Loucy (cell line): ENCODE measurements around the gene CAMK1D.

Experiments
- H2AFZ ChIP-seq: fragments of 200-600 bp; sonication (generic); 2 replicates; pipeline ENCODE4 v1.6.0; 2016; ENCODE audit warnings: antibody characterized with exemption, mild to moderate bottlenecking, low read length, moderate library complexity
- H3F3A ChIP-seq: fragments of 200-600 bp; 2 replicates; pipeline ENCODE4 v1.6.0; 2016; ENCODE audit warnings: antibody characterized with exemption, low read depth, mild to moderate bottlenecking
- H3K27me3 ChIP-seq: fragments of 200-600 bp; sonication (generic); 2 replicates; pipeline ENCODE4 v1.6.1; 2014; ENCODE audit warnings: low read length, mild to moderate bottlenecking; ENCODE audit not compliant: insufficient read depth, poor library complexity, severe bottlenecking
- H3K36me3 ChIP-seq: fragments of 200-600 bp; sonication (generic); 2 replicates; pipeline ENCODE4 v1.6.1; 2016; ENCODE audit warnings: low read length; ENCODE audit not compliant: insufficient read depth
- H3K4me1 ChIP-seq: fragments of 200-600 bp; sonication (generic); 2 replicates; pipeline ENCODE4 v1.5.1; 2014; ENCODE audit warnings: low read length, mild to moderate bottlenecking; ENCODE audit not compliant: insufficient read depth, poor library complexity, severe bottlenecking
- H3K4me2 ChIP-seq: fragments of 200-600 bp; sonication (generic); 2 replicates; pipeline ENCODE4 v1.6.0; 2014; ENCODE audit warnings: antibody characterized with exemption, low read length, low read depth, mild to moderate bottlenecking; ENCODE audit not compliant: poor library complexity, severe bottlenecking
- H3K4me3 ChIP-seq: fragments of 200-600 bp; sonication (generic); 2 replicates; pipeline ENCODE4 v1.5.1; 2014; ENCODE audit warnings: low read length, mild to moderate bottlenecking, mixed read lengths; ENCODE audit not compliant: poor library complexity, severe bottlenecking
- H3K79me2 ChIP-seq: fragments of 200-600 bp; sonication (generic); 2 replicates; pipeline ENCODE4 v1.6.1; 2014; ENCODE audit warnings: low read length; ENCODE audit not compliant: insufficient read depth
- H3K9ac ChIP-seq: fragments of 200-600 bp; sonication (generic); 2 replicates; pipeline ENCODE4 v1.6.0; 2014; ENCODE audit warnings: mild to moderate bottlenecking, low read depth, low read length, moderate library complexity; ENCODE audit not compliant: poor library complexity, severe bottlenecking
- H3K9me2 ChIP-seq: fragments of 200-600 bp; sonication (generic); replicated peaks from 2 replicates; pipeline ENCODE4 v1.6.1; 2016; ENCODE audit warnings: low read depth, low read length, mixed read lengths
- H3K9me3 ChIP-seq: fragments of 200-600 bp; sonication (generic); 2 replicates; pipeline ENCODE4 v1.6.1; 2014; ENCODE audit warnings: mild to moderate bottlenecking, antibody characterized with exemption, low read length, low read depth; ENCODE audit not compliant: insufficient read depth
- H4K20me1 ChIP-seq: fragments of 200-600 bp; sonication (generic); 2 replicates; pipeline ENCODE4 v1.6.0; 2014; ENCODE audit warnings: antibody characterized with exemption, low read length, mild to moderate bottlenecking; ENCODE audit not compliant: insufficient read depth, poor library complexity, severe bottlenecking
- EZH2phosphoT487 ChIP-seq: fragments of 200-600 bp; IDR thresholded peaks from 2 replicates; pipeline ENCODE4 v1.6.1; 2018; ENCODE audit warnings: antibody characterized with exemption, mild to moderate bottlenecking, moderate library complexity, borderline replicate concordance
- TF ChIP-seq, protein P1 (sequence below): fragments of 200-600 bp; sonication (generic); conservative IDR thresholded peaks from 2 replicates; pipeline ENCODE4 v1.5.1; 2014; ENCODE audit warnings: mild to moderate bottlenecking, antibody characterized with exemption, low read length

Gene CAMK1D

GRCh38 chr10:12657489-12657888 is 308.1 kb downstream of the CAMK1D start:
- Histone ChIP-seq H3K27me3 (no peaks in the 10 kb centered on the region), H3F3A (no peaks in the 10 kb centered on the region), H3K4me2 (no peak overlapping the region), H3K9me2 (no peaks in the 10 kb centered on the region), H3K36me3 (no peaks in the 10 kb centered on the region), H2AFZ (no peak overlapping the region), H3K9ac (no peak overlapping the region), H3K9me3 (peaks cover 6% of the 10 kb centered on the region; the same call in 1 of the 2 replicates), H3K4me1 (no peaks in the 10 kb centered on the region), H3K79me2 (no peaks in the 10 kb centered on the region), H3K4me3 (no peak overlapping the region), H4K20me1 (no peaks in the 10 kb centered on the region)
- TF ChIP-seq EZH2phosphoT487, result no peak
- TF ChIP-seq, protein P1, sequence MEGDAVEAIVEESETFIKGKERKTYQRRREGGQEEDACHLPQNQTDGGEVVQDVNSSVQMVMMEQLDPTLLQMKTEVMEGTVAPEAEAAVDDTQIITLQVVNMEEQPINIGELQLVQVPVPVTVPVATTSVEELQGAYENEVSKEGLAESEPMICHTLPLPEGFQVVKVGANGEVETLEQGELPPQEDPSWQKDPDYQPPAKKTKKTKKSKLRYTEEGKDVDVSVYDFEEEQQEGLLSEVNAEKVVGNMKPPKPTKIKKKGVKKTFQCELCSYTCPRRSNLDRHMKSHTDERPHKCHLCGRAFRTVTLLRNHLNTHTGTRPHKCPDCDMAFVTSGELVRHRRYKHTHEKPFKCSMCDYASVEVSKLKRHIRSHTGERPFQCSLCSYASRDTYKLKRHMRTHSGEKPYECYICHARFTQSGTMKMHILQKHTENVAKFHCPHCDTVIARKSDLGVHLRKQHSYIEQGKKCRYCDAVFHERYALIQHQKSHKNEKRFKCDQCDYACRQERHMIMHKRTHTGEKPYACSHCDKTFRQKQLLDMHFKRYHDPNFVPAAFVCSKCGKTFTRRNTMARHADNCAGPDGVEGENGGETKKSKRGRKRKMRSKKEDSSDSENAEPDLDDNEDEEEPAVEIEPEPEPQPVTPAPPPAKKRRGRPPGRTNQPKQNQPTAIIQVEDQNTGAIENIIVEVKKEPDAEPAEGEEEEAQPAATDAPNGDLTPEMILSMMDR, result no peak

DNA sequence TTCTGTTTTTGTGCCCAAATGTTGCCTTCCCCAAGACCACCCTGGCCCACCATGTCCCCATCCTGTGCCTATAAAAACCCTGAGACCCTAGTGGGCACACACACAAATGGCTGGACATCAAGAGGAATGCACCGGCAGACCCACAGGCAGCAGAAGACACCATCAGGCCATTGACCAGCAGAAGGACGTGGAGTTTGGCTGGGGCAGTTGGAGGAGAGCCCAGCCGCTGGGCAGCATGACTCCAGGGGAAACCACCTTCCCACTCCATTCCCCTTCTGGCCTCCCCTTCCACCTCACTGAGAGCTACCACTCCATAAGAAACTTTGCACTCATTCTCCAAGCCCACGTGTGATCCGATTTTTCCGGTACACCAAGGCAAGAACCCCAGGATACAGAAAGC is 309.2 kb downstream of the CAMK1D start:
- Histone ChIP-seq H3F3A (no peaks in the 10 kb centered on the region), H4K20me1 (no peaks in the 10 kb centered on the region), H3K4me3 (no peak overlapping the region), H3K27me3 (no peaks in the 10 kb centered on the region), H2AFZ (no peak overlapping the region), H3K36me3 (no peaks in the 10 kb centered on the region), H3K9me2 (no peaks in the 10 kb centered on the region), H3K9me3 (peaks cover 6% of the 10 kb centered on the region; the same call in 1 of the 2 replicates), H3K79me2 (no peaks in the 10 kb centered on the region), H3K9ac (no peak overlapping the region), H3K4me2 (no peak overlapping the region), H3K4me1 (no peaks in the 10 kb centered on the region)
- TF ChIP-seq EZH2phosphoT487, result no peak
- TF ChIP-seq, protein P1, result no peak

GRCh38 chr10:12659706-12660105 is 310.4 kb downstream of the CAMK1D start:
- no peak overlapping the region for H3K4me2 ChIP-seq
- no peak overlapping the region for H3K9ac ChIP-seq
- H3K36me3 ChIP-seq, result no peaks in the 10 kb centered on the region
- no peak overlapping the region for H3K4me3 ChIP-seq
- TF ChIP-seq, protein P1, result no peak
- TF ChIP-seq EZH2phosphoT487, result no peak
- no peaks in the 10 kb centered on the region for H3K9me2 ChIP-seq
- no peaks in the 10 kb centered on the region for H3K79me2 ChIP-seq
- H2AFZ ChIP-seq, result no peak overlapping the region
- H4K20me1 ChIP-seq, result no peaks in the 10 kb centered on the region
- no peaks in the 10 kb centered on the region for H3K27me3 ChIP-seq
- no peaks in the 10 kb centered on the region for H3K4me1 ChIP-seq
- no peaks in the 10 kb centered on the region for H3F3A ChIP-seq
- no peaks in the 10 kb centered on the region for H3K9me3 ChIP-seq
